Kasumi-1 (cell line): ENCODE data around the gene SEC11A.
"Not testable (repeated sequence)": the region's sequence is repeated elsewhere in the genome, so short reads cannot be mapped to it uniquely, and the experiment has no call there.

Experiments
- DNase-seq, 2 experiments: peaks; one replicate each; lab custom pipeline; 2025; lab: John Stamatoyannopoulos, UW

SEC11A gene

GRCh38 chr15:84737005-84737404 is 21.1 kb upstream of the SEC11A start:
- DNase-seq: no peak

DNA sequence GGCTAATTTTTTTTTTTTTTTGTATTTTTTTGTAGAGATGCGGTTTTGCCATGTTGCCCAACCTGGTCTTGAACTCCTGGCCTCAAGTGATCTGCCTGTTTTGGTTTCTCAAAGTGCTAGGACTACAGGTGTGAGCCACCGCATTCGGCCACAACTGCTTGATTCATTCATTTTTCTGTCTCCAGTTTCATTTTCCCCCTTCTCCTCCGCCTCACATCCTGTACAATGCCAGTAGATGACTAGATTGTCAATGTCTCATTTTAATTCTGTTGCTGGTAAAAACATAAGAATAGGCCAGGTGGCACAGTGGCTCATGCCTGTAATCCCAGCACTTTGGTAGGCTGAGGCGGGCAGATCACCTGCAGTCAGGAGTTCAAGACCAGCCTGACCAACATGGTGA is 20.4 kb upstream of the SEC11A start:
- DNase-seq: no peak

DNA sequence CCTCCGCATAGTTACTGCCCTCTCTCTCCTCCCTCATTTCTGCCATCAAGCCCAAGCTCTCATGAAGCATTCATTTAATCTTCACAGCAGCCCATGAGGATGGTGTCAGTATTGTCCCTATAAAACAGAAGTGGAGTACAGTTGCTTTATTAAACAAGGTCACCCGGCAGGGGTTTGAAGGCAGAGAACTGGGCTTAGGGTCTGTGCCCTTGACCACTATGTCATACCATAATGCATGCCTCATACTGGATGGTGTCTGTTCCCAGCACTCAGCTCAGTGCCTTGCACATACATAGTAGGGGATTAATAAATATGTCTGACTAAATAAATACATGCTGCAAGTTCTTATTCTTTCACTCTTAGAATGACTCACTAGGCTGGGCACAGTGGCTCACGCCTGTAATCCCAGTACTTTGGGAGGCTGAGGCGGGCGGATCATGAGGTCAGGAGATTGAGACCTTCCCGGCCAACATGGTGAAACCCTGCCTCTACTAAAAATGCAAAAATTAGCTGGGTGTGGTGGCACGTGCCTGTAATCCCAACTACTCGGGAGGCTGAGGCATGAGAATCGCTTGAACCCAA is 19.6 kb upstream of the SEC11A start:
- DNase-seq: peak; percentile 49 to 51

GRCh38 chr15:84734794-84735479 is 19.0 kb upstream of the SEC11A start:
- peak; percentile 72 to 74 for DNase-seq

DNA sequence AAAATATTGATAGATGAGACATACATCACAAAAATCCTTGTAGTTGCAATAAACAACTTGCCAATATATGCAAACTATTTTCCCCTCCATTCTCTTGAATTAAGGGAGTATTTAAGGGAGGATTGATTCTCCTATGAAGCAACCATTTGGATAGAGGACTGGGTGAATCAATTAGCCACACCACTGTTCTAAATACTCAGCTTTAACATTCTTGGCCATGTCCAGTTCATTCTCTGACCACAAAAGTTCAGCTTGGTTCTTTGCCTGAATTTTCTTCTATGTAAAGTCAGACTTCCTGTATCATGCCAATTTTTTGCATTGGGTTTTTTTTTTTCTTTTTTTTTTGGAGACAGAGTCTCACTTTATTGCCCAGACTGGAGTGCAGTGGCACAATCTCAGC is 15.8 kb upstream of the SEC11A start:
- DNase-seq: no peak

- DNase-seq: no peak
These were observed 11.5 kb upstream of the SEC11A start for GRCh38 chr15:84727429-84727828.

GRCh38 chr15:84725001-84725491 is 9.1 kb upstream of the SEC11A start:
- peak in 1 of 2 experiments; percentile 11 for DNase-seq

- DNase-seq: no peak
These were observed 6.7 kb upstream of the SEC11A start for GRCh38 chr15:84722628-84723027.

- no peak for DNase-seq
These were observed 5.4 kb upstream of the SEC11A start for GRCh38 chr15:84721371-84721770.

DNA sequence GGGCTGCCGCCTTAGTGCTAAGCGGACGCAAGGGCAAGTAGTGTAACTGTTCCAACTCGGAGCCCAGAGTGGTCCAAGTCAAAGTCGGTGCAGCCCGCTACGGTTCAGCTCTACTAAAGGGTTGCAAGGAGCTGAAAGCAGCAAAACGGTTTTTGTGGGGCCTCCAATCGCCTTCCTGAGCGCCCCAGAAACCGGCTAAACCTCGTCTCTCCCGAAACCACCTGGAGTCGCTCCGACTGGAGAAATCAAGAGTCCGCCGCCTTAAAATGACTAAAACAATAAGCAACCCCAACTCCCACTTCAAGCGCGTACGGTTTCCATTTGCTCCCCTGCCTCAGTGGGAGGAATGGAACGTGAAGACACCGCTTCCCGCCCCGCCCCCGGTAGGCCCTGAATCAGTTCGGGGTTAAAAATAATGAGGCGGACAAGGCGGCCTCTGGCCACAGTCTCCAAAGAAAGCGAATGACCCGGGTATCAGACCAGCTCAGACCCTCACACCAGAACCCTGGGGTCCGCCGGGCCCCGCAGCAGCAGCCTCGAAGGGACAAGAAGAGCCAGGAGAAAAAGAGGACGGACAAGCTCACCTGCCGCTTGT is 401 bp downstream of the SEC11A start:
- DNase-seq: peak; percentile 46 to 65

GRCh38 chr15:84714821-84715220 is 1.1 kb downstream of the SEC11A start:
- DNase-seq: peak; percentile 8 to 16

DNA sequence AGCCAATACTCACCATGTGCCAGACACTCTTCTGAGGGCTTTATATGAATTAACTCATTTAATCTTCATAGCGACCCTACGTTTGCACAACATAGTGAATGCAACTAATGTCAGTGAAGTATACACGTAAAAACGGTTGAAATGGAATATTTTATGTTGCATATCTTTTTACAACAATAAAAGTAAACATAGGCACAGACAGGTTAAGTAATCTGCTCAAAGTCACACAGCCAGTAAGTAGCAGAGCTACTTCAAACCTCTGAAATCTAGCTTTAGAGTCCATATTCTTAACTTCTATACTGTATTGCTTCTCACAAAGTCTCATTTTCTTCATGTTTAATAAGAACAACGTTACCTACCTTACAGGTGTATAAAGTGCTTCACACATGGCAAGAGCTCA is 1.6 kb downstream of the SEC11A start:
- no peak for DNase-seq

- DNase-seq: no peak
These were observed 12.1 kb downstream of the SEC11A start for GRCh38 chr15:84703808-84704207.

DNA sequence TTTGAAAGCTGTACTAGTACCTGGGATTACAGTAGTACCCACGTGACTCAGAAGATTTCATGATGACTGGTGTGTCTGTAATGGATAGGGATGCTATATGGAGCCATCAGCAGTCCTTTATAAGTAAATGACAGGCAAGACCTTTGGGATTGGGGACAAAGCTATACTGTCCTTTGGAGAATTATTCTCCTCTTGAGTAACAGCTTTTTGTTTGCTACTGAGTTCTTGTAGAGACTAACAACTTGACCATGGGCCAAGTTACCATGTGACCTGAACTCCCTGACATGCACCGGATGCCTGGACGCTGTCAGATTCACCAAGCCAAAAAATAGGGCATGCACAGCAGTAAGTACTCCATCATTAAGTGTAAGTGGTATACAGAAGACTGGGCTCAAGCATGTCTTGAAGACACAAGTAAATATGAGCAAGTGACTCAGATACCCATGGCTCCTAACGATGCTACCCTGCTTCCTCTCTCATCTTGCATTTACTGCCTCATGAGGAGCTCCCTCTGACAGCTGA is 12.9 kb downstream of the SEC11A start:
- DNase-seq: no peak

DNA sequence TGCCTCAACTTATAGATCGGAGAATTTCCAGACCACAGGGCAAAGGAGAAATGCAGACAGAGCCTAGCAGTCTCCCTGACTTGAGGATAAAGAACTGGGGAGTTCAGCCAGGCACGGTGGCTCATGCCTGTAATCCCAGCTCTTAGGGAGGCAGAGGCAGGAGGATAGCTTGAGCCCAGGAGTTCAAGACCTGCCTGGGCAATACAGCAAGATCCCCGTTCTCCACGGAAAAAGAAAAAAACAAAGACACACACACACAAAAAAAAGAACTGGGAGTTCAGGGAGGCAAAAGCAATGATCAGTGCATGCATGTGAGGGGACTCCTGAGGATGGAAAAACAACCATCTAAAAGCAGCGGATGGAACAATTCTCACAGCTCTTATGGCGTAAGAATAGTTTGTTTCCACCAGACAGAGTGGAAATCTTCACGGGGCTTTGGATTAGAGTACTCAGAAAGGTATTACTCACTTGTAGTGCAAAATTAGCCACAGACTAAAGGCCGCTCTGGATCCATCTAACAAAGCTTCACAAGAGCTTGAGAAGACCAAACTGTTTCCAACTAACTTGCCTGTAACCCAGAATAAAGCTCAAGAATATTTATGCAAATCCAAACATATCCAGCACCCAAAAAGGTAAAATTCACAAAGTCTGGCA is 16.3 kb downstream of the SEC11A start:
- DNase-seq: no peak

- no peak for DNase-seq
These were observed 18.5 kb downstream of the SEC11A start for GRCh38 chr15:84697236-84697990.

GRCh38 chr15:84696757-84697156 is 19.2 kb downstream of the SEC11A start:
- no peak for DNase-seq

DNA sequence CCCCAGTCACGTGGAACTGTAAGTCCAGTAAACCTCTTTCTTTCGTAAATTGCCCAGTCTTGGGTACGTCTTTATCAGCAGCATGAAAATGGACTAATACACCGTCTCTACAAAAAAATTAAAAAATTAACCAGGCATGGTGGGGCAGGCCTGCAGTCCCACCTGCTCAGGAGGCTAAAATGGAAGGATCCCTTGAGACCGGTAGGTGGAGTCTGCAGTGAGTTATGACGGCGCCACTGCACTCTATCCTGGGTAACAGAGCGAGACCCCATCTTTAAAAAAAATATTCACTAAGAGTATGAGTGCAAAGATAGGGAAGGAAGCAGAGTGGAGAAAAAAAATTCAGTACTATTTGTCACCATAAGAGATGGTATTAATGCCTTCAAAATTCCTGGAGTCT is 25.6 kb downstream of the SEC11A start:
- no peak for DNase-seq

DNA sequence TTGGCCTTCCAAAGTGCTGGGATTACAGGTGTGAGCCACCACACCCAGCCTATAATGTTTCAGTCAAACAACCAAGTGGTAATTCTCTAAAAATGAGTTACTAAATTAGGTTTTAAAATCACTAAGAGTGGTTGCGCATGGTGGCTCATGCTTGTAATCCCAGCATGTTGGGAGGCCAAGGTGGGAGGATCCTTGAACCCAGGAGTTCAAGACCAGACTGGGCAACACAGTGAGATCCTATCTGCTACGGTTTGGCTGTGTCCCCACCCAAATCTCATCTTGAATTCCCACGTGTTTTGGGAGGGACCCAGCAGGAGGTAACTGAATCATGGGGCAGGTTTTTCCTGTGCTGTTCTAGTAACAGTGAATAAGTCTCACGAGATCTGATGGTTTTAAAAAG is 26.1 kb downstream of the SEC11A start:
- DNase-seq: no peak

- DNase-seq: not testable (repeated sequence)
These were observed 29.5 kb downstream of the SEC11A start for GRCh38 chr15:84686446-84686845.

DNA sequence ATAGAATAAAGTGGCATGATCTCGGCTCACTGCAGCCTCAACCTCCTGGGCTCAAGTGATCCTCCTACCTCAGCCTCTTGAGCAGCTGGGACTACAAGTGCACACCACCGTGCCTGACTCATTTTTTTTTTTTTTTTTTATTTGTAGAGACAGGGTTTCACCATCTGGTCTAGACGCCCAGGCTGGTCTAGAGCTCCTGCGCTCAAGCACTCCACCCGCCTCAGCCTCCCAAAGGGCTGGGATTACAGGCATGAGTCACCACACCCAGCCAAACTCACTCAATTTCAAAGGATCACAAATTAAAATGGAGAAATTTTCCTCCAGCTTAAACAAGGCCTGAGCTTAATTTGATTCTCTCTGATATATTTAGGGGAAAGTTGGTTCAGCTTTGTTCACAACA is 30.6 kb downstream of the SEC11A start:
- DNase-seq: no peak

DNA sequence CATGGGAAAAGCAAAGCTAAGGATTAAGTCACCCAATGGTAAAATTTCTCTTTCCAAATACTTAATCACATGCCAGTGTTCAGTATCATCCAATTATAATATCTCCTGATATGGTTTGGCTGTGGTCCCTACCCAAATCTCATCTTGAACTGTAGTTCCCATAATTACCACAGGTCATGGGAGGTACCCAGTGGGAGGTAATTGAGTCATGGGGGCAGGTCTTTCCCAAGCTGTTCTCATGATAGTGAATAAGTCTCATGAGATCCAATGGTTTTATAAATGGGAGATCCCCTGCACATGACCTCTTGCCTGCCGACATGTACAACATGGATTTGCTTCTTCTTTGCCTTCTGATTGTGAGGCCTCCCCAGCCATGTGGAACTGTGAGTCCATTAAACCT is 31.8 kb downstream of the SEC11A start:
- no peak for DNase-seq
